ENCODE data around the gene KLF8.

GRCh38 chrX:56233100-56233499 lies 944 bp downstream of the KLF8 start:
- TF ChIP-seq EZH2 (IDR thresholded peaks at IDR 0.05; ENCODE audit: insufficient read depth, poor library complexity, severe bottlenecking): no peak
- TF ChIP-seq EZH2phosphoT487 (IDR thresholded peaks at IDR 0.05; ENCODE audit: insufficient read depth, low read depth): no peak

Data from GM23248 (cell line).